ENCODE measurements around the gene ALAS1.

ALAS1 gene

GRCh38 chr3:52236424-52236886, 38.5 kb downstream of the ALAS1 start:
- no peak for TF ChIP-seq SPI1 (IDR thresholded peaks at IDR 0.05; ENCODE audit: borderline replicate concordance, low read depth)
- TF ChIP-seq, protein P1, sequence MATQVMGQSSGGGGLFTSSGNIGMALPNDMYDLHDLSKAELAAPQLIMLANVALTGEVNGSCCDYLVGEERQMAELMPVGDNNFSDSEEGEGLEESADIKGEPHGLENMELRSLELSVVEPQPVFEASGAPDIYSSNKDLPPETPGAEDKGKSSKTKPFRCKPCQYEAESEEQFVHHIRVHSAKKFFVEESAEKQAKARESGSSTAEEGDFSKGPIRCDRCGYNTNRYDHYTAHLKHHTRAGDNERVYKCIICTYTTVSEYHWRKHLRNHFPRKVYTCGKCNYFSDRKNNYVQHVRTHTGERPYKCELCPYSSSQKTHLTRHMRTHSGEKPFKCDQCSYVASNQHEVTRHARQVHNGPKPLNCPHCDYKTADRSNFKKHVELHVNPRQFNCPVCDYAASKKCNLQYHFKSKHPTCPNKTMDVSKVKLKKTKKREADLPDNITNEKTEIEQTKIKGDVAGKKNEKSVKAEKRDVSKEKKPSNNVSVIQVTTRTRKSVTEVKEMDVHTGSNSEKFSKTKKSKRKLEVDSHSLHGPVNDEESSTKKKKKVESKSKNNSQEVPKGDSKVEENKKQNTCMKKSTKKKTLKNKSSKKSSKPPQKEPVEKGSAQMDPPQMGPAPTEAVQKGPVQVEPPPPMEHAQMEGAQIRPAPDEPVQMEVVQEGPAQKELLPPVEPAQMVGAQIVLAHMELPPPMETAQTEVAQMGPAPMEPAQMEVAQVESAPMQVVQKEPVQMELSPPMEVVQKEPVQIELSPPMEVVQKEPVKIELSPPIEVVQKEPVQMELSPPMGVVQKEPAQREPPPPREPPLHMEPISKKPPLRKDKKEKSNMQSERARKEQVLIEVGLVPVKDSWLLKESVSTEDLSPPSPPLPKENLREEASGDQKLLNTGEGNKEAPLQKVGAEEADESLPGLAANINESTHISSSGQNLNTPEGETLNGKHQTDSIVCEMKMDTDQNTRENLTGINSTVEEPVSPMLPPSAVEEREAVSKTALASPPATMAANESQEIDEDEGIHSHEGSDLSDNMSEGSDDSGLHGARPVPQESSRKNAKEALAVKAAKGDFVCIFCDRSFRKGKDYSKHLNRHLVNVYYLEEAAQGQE (IDR thresholded peaks at IDR 0.05; ENCODE audit: insufficient replicate concordance, low read depth), result no peak
- TF ChIP-seq GABPA (IDR thresholded peaks at IDR 0.05; ENCODE audit: low read depth), result no peak
- TF ChIP-seq CTCF (IDR thresholded peaks at IDR 0.05; ENCODE audit: insufficient read depth, low read length), result no peak
- TF ChIP-seq POLR2AphosphoS5 (IDR thresholded peaks at IDR 0.05; ENCODE audit: low read depth), result no peak
- H3K27ac ChIP-seq (replicated peaks), result peak overlapping the region; percentile 95
- no peak overlapping the region for H3K4me3 ChIP-seq (replicated peaks; ENCODE audit: insufficient read depth, low read length)
- H3K27me3 ChIP-seq (ENCODE audit: insufficient read depth, poor library complexity, severe bottlenecking), result no peaks in the 10 kb centered on the region
- DNase-seq (ENCODE audit: low read depth in 1 of 2, low spot score in 1 of 2), result no peak

- TF ChIP-seq SPI1 (IDR thresholded peaks at IDR 0.05; ENCODE audit: borderline replicate concordance, low read depth), result no peak
- no peak for TF ChIP-seq POLR2AphosphoS5 (IDR thresholded peaks at IDR 0.05; ENCODE audit: low read depth)
- TF ChIP-seq, protein P1 (IDR thresholded peaks at IDR 0.05; ENCODE audit: insufficient replicate concordance, low read depth), result no peak
- no peak for TF ChIP-seq GABPA (IDR thresholded peaks at IDR 0.05; ENCODE audit: low read depth)
- no peak for TF ChIP-seq CTCF (IDR thresholded peaks at IDR 0.05; ENCODE audit: insufficient read depth, low read length)
- Histone ChIP-seq H3K27ac (replicated peaks) (peak overlapping the region; percentile 95), H3K27me3 (ENCODE audit: insufficient read depth, poor library complexity, severe bottlenecking) (no peaks in the 10 kb centered on the region), H3K4me3 (replicated peaks; ENCODE audit: insufficient read depth, low read length) (peak overlapping the region; percentile 91)
- DNase-seq (ENCODE audit: low read depth in 1 of 2, low spot score in 1 of 2), result no peak
Measured at GRCh38 chr3:52237006-52237656, 39.2 kb downstream of the ALAS1 start.

DNA sequence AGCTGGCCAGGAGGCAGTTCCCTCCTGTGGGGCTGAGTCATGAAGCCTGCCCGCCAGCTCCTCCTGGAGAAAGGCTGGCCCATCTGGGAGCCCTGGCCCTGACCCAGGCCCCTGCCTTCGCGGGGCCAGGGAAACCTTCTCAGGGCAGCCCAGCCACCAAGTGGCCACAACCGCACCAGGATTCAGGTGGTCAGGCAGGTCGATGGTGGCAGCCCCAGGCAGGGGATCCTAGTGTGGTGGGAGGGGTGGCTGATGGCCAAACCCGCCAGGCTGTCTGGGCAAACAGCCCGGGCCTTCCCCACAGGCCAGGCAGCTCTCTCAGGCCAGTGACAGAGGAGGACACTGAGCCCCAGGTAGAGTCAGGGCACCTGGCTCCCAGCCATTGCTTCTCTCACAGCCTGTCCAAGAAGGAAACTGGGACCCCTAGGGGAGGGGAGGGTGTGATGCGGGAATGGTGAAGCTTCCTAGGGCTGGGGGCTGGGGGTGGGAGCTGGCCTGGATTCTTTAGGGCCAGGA, 39.8 kb downstream of the ALAS1 start:
- Histone ChIP-seq H3K27me3 (ENCODE audit: insufficient read depth, poor library complexity, severe bottlenecking) (no peaks in the 10 kb centered on the region), H3K27ac (replicated peaks) (peak overlapping the region; percentile 95), H3K4me3 (replicated peaks; ENCODE audit: insufficient read depth, low read length) (peak overlapping the region; percentile 91)
- TF ChIP-seq SPI1 (IDR thresholded peaks at IDR 0.05; ENCODE audit: borderline replicate concordance, low read depth) (peak; percentile 81; the same call in 1 of the 2 replicates), CTCF (IDR thresholded peaks at IDR 0.05; ENCODE audit: insufficient read depth, low read length) (no peak)
- peak in 1 of 2 experiments; percentile 77 for DNase-seq (ENCODE audit: low read depth in 1 of 2, low spot score in 1 of 2)
